ENCODE measurements around the gene ACTRT2.

ACTRT2 gene

GRCh38 chr1:3003039-3003940, 18.0 kb upstream of the ACTRT2 start:
- no peak for DNase-seq (ENCODE audit: low read depth)

- DNase-seq (ENCODE audit: low read depth) = no peak
These were observed 17.4 kb upstream of the ACTRT2 start for GRCh38 chr1:3003941-3004270.

- DNase-seq (ENCODE audit: low read depth) = no peak
These were observed 16.7 kb upstream of the ACTRT2 start for GRCh38 chr1:3004285-3005205.

GRCh38 chr1:3005771-3006170, 15.5 kb upstream of the ACTRT2 start:
- no peak for DNase-seq (ENCODE audit: low read depth)

GRCh38 chr1:3007298-3008147, 13.7 kb upstream of the ACTRT2 start:
- no peak for DNase-seq (ENCODE audit: low read depth)

GRCh38 chr1:3009021-3009420, 12.2 kb upstream of the ACTRT2 start:
- DNase-seq (ENCODE audit: low read depth) = no peak

- DNase-seq (ENCODE audit: low read depth) = no peak
These were observed 11.7 kb upstream of the ACTRT2 start for GRCh38 chr1:3009556-3009955.

- no peak for DNase-seq (ENCODE audit: low read depth)
These were observed 10.1 kb upstream of the ACTRT2 start for GRCh38 chr1:3011127-3011526.

GRCh38 chr1:3011631-3012455, 9.4 kb upstream of the ACTRT2 start:
- DNase-seq (ENCODE audit: low read depth) = no peak

- DNase-seq (ENCODE audit: low read depth) = peak; percentile 57
These were observed 8.6 kb upstream of the ACTRT2 start for GRCh38 chr1:3012456-3013291.

GRCh38 chr1:3013371-3014049, 7.8 kb upstream of the ACTRT2 start:
- DNase-seq (ENCODE audit: low read depth) = no peak

- no peak for DNase-seq (ENCODE audit: low read depth)
These were observed 7.2 kb upstream of the ACTRT2 start for GRCh38 chr1:3014050-3014440.

- DNase-seq (ENCODE audit: low read depth) = no peak
These were observed 6.6 kb upstream of the ACTRT2 start for GRCh38 chr1:3014443-3015268.

GRCh38 chr1:3015269-3015635, 6.0 kb upstream of the ACTRT2 start:
- DNase-seq (ENCODE audit: low read depth) = no peak

- DNase-seq (ENCODE audit: low read depth) = no peak
These were observed 5.5 kb upstream of the ACTRT2 start for GRCh38 chr1:3015744-3016143.

- DNase-seq (ENCODE audit: low read depth) = no peak
These were observed 4.4 kb upstream of the ACTRT2 start for GRCh38 chr1:3016641-3017439.

GRCh38 chr1:3017440-3018050, 3.7 kb upstream of the ACTRT2 start:
- DNase-seq (ENCODE audit: low read depth) = no peak

GRCh38 chr1:3018051-3018471, 3.2 kb upstream of the ACTRT2 start:
- DNase-seq (ENCODE audit: low read depth) = no peak
